GM12878 (cell line): ENCODE measurements around the gene COBLL1. TPM values are rescaled to one million over a fixed set of nuclear protein-coding genes. Genes with fewer than 3 reads are reported as not detected.

Source experiments
- ATAC-seq: fragments of 200-7000 bp; cut with Tn5 transposase; 3 replicates; pipeline ENCODE4 v1.9.1; 2020; ENCODE audit warnings: mild to moderate bottlenecking, moderate library complexity
- BruUV-seq: library from RNA; stranded (reverse); fragments of 400-500 nt; replicated peaks from 2 replicates; lab custom pipeline; 2021; lab: Mats Ljungman, UMichigan
- CTCF ChIA-PET: fragments of 300-600 bp; sonication (Branson Sonifier 250); formaldehyde crosslinking; extraction: SDS; loops from one replicate; lab custom pipeline; 2021; ENCODE audit warnings: inconsistent platforms; lab: Yijun Ruan, JAX
- POLR2A ChIA-PET: fragments of 350-600 bp; formaldehyde crosslinking; extraction: SDS; loops from one replicate; lab custom pipeline; 2021; ENCODE audit warnings: inconsistent platforms; lab: Charles Lee
- RAD21 ChIA-PET: fragments of 300-600 bp; sonication (Branson Sonifier 250); formaldehyde crosslinking; loops from one replicate; lab custom pipeline; 2023; ENCODE audit warnings: antibody characterized with exemption; ENCODE audit not compliant: unreplicated experiment; lab: Charles Lee
- SMC1A ChIA-PET: fragments of 300-600 bp; sonication (Branson Sonifier 250); formaldehyde crosslinking; loops from one replicate; lab custom pipeline; 2023; ENCODE audit not compliant: unreplicated experiment, uncharacterized antibody; lab: Charles Lee
- DNase-seq: peaks from one replicate; pipeline ENCODE4 v3.0.0-alpha.2; 2011; ENCODE audit warnings: low read depth, low spot score
- FAIRE-seq: peaks from 3 replicates; lab custom pipeline; 2011; peaks lifted over from hg19 to GRCh38; lab: Jason Lieb, UNC
- H2AFZ ChIP-seq: 2 replicates; pipeline ENCODE4 v1.6.0; 2011; ENCODE audit warnings: low read depth, low read length, control low read depth; ENCODE audit not compliant: control insufficient read depth
- H3K27ac ChIP-seq: 2 replicates; pipeline ENCODE4 v1.5.1; 2011; ENCODE audit warnings: control low read depth; ENCODE audit not compliant: control insufficient read depth, insufficient read depth
- H3K27me3 ChIP-seq, 2 experiments: replicated peaks in 1 of 2; 2 replicates each; pipeline versions ENCODE4 v1.6.0 to v1.6.1; 2011; ENCODE audit warnings: low read length in 1 of 2; ENCODE audit not compliant: control insufficient read depth in 2 of 2, insufficient read depth in 2 of 2
- H3K36me3 ChIP-seq, 2 experiments: 2 replicates each; pipeline ENCODE4 v1.5.1; 2011; ENCODE audit warnings: low read length in 1 of 2; ENCODE audit not compliant: control insufficient read depth in 2 of 2, insufficient read depth in 2 of 2
- H3K4me1 ChIP-seq: 2 replicates; pipeline ENCODE4 v1.6.1; 2011; ENCODE audit warnings: mild to moderate bottlenecking, low read length, moderate library complexity, mixed read lengths; ENCODE audit not compliant: control insufficient read depth, insufficient read depth
- H3K4me2 ChIP-seq: 2 replicates; pipeline ENCODE4 v1.6.0; 2011; ENCODE audit warnings: control low read depth; ENCODE audit not compliant: control insufficient read depth, insufficient read depth
- H3K4me3 ChIP-seq: fragments of 200-600 bp; sonication (generic); 2 replicates; pipeline ENCODE4 v1.5.1; 2016
- H3K79me2 ChIP-seq: 2 replicates; pipeline ENCODE4 v1.6.0; 2011; ENCODE audit warnings: low read length; ENCODE audit not compliant: control insufficient read depth, insufficient read depth
- H3K9ac ChIP-seq: 2 replicates; pipeline ENCODE4 v1.8.0; 2011; ENCODE audit warnings: low read length, control low read depth, mixed read lengths; ENCODE audit not compliant: control insufficient read depth, insufficient read depth
- H3K9me3 ChIP-seq: replicated peaks from 3 replicates; pipeline ENCODE4 v1.5.1; 2011; ENCODE audit warnings: mild to moderate bottlenecking, low read length; ENCODE audit not compliant: control insufficient read depth, insufficient read depth
- H4K20me1 ChIP-seq: 2 replicates; pipeline ENCODE4 v1.6.0; 2011; ENCODE audit not compliant: control insufficient read depth, insufficient read depth
- CBX3 ChIP-seq: fragments of 200-600 bp; sonication (generic); IDR thresholded peaks from 2 replicates; pipeline ENCODE4 v1.6.1; 2016; ENCODE audit warnings: low read depth, borderline replicate concordance
- CBX5 ChIP-seq: sonication (generic); IDR thresholded peaks from 2 replicates; pipeline ENCODE4 v1.6.1; 2016; ENCODE audit warnings: low read depth, moderate library complexity, mild to moderate bottlenecking, inconsistent platforms
- IRF4 ChIP-seq: IDR thresholded peaks from 2 replicates; pipeline ENCODE4 v1.6.1; 2011; ENCODE audit warnings: low read depth, low read length
- NFIC ChIP-seq: IDR thresholded peaks from 2 replicates; pipeline ENCODE4 v1.6.1; 2012; ENCODE audit warnings: low read depth, mild to moderate bottlenecking, inconsistent platforms, low read length, moderate library complexity
- NR2C2 ChIP-seq: IDR thresholded peaks from 2 replicates; pipeline ENCODE4 v1.6.1; 2011; ENCODE audit warnings: borderline replicate concordance, low read depth; ENCODE audit not compliant: control insufficient read depth, insufficient read length
- POLR2AphosphoS5 ChIP-seq: IDR thresholded peaks from 2 replicates; pipeline ENCODE4 v1.6.1; 2011; ENCODE audit warnings: mild to moderate bottlenecking, low read length, inconsistent platforms
- RAD21 ChIP-seq: IDR thresholded peaks from 2 replicates; pipeline ENCODE4 v1.6.1; 2011; ENCODE audit warnings: mild to moderate bottlenecking, low read depth, low read length, moderate library complexity; ENCODE audit not compliant: insufficient read depth
- SREBF2 ChIP-seq: IDR thresholded peaks from 2 replicates; pipeline ENCODE4 v1.6.1; 2012; ENCODE audit warnings: mild to moderate bottlenecking, low read length
- ZNF24 ChIP-seq: fragments of 450-650 bp; IDR thresholded peaks from 2 replicates; pipeline ENCODE4 v1.6.1; 2017; ENCODE audit warnings: antibody characterized with exemption, mild to moderate bottlenecking
- ZSCAN29 ChIP-seq: fragments of 450-650 bp; IDR thresholded peaks from 2 replicates; pipeline ENCODE4 v1.6.1; 2017; ENCODE audit warnings: mild to moderate bottlenecking, moderate library complexity
- WGBS: methylation state at CpG from one replicate; pipeline ENCODE4 v1.1.6; 2016; ENCODE audit warnings: low lambda C conversion rate; ENCODE audit not compliant: insufficient replicate concordance, insufficient coverage; ENCODE audit errors: missing lambda C conversion rate; 5-methylcytosine and 5-hydroxymethylcytosine counted together
- in situ Hi-C: fragments of 300-500 bp; cut with MboI; formaldehyde crosslinking; loops from 9 replicates; pipeline ENCODE4 v1.14.3; 2018; ENCODE audit warnings: mixed read lengths
- intact Hi-C: fragments of 100-400 bp; cut with micrococcal nuclease; formaldehyde crosslinking; loops from one replicate; pipeline ENCODE4 v1.14.2; 2022; ENCODE audit not compliant: unreplicated experiment
- polyA plus RNA-seq, 11 experiments: library from polyadenylated mRNA; depleted of rRNA in 4 of 11; unstranded in 6 of 11; stranded (reverse) in 5 of 11; fragments of >200 nt; fragmentation: Nextera tagmentation in 4 of 11; fragmentation: Illumina TruSeq in 1 of 11; extraction: Ambion mirVana in 4 of 11; extraction: Trizol in 1 of 11; gene quantifications; 1 replicate in 1 of 11; 2 replicates in 10 of 11; pipeline versions ENCODE4 v1.2.1 to v1.2.3, GENCODE V29; 2011 to 2016; ENCODE audit warnings: inconsistent platforms in 2 of 11, missing spikeins in 2 of 11, low read depth in 1 of 11
- total RNA-seq, 4 experiments: library from RNA; depleted of rRNA in 3 of 4; stranded (reverse); fragments of >200 nt in 3 of 4; fragmentation: Illumina TruSeq in 1 of 4; extraction: Trizol in 1 of 4; gene quantifications; 2 replicates each; pipeline versions ENCODE4 v1.2.1 to v1.2.3, GENCODE V29; 2013 to 2021
- TF ChIP-seq, protein P1 (sequence below): fragments of 150-350 bp; IDR thresholded peaks from 2 replicates; pipeline ENCODE4 v1.6.1; 2014; ENCODE audit warnings: mild to moderate bottlenecking, low read depth, low read length
- TF ChIP-seq, protein P2 (sequence below): IDR thresholded peaks from 2 replicates; pipeline ENCODE4 v1.6.1; 2011; ENCODE audit warnings: borderline replicate concordance, low read depth, mild to moderate bottlenecking, moderate library complexity, mixed read lengths, low read length; ENCODE audit not compliant: insufficient read depth; ENCODE audit errors: extremely low read length
- TF ChIP-seq, protein P3 (sequence below): fragments of 450-650 bp; IDR thresholded peaks from 2 replicates; pipeline ENCODE4 v1.6.1; 2017; ENCODE audit warnings: mild to moderate bottlenecking
- TF ChIP-seq, protein P4 (sequence below): IDR thresholded peaks from 2 replicates; pipeline ENCODE4 v1.6.1; 2012; ENCODE audit warnings: low read depth, low read length, improper control_type of control experiment
- TF ChIP-seq, protein P5 (sequence below): IDR thresholded peaks from 2 replicates; pipeline ENCODE4 v1.6.1; 2012; ENCODE audit warnings: low read length, inconsistent platforms

Gene COBLL1
- total and polyA plus RNA-seq, 10 of the 15 experiments (the other 5 are each of a cell fraction or from before 2014, with no cell fraction given): 0.46 TPM; not detected in 9

DNA sequence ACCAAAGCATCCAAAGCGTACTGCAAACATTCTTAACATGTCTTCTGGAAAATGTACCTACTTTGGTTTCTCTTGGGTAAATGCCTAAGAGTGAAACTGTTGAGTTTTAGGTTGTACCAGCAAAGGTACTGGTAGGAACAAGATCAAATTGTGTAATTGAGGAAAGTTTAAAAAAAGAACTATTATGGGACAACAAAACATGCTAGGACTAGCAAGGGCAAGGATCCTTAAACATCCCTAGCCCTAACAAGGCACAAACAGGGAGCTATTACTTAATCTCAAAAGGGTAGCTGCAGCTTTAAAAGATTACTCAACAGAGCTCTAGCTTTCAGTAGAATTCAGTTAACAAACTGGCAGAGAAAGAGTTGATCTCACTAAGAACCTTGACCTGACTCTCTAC is 164.4 kb downstream of the COBLL1 start (continued):
- no peak for TF ChIP-seq CBX3
- TF ChIP-seq, protein P1, sequence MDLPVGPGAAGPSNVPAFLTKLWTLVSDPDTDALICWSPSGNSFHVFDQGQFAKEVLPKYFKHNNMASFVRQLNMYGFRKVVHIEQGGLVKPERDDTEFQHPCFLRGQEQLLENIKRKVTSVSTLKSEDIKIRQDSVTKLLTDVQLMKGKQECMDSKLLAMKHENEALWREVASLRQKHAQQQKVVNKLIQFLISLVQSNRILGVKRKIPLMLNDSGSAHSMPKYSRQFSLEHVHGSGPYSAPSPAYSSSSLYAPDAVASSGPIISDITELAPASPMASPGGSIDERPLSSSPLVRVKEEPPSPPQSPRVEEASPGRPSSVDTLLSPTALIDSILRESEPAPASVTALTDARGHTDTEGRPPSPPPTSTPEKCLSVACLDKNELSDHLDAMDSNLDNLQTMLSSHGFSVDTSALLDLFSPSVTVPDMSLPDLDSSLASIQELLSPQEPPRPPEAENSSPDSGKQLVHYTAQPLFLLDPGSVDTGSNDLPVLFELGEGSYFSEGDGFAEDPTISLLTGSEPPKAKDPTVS: no peak
- TF ChIP-seq SREBF2: no peak
- no peak for TF ChIP-seq RAD21
- no peak for TF ChIP-seq NR2C2
- no peak for TF ChIP-seq ZSCAN29

DNA sequence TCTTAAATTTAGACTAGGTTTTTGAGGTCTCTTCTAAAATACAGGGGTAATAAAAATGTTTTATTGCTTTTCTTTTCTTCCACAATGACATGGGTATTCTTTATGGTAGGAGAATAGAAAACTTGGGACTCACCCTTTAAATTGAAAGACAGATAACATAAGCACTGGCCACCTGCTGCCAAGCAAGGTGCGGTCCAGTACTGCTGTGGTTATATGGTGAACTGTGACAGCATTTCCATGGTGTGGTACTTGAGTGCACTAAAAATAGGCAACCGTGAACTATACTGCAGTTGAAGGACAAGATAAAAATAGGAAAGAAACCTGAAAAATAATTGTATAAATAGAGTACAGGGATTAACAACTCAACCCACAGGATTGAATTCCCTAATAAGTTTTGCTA is 165.9 kb downstream of the COBLL1 start:
- Histone ChIP-seq H3K4me2 (no peak overlapping the region), H3K4me1 (no peaks in the 10 kb centered on the region), H4K20me1 (no peaks in the 10 kb centered on the region), H3K27ac (no peak overlapping the region), H2AFZ (no peak overlapping the region), H3K36me3 (no peaks in the 10 kb centered on the region), H3K9me3 (no peaks in the 10 kb centered on the region), H3K79me2 (no peaks in the 10 kb centered on the region), H3K27me3 (no peaks in the 10 kb centered on the region), H3K4me3 (no peak overlapping the region), H3K9ac (no peak overlapping the region)
- ChIA-PET RAD21 (no interaction called here), POLR2A (no interaction called here), SMC1A (interaction anchor here (0.8 kb wide), 1 partner anchor 21 kb away, joined by 3 read pairs; no protein-coding TSS in a partner anchor), CTCF (no interaction called here)
- no peak for FAIRE-seq
- ATAC-seq: no peak
- DNase-seq: no peak
- WGBS: 18% methylated on average over 2 of the region's 2 CpGs
- intact Hi-C loops (no loop called here), in situ Hi-C loops (no loop called here)
- TF ChIP-seq, protein P2, sequence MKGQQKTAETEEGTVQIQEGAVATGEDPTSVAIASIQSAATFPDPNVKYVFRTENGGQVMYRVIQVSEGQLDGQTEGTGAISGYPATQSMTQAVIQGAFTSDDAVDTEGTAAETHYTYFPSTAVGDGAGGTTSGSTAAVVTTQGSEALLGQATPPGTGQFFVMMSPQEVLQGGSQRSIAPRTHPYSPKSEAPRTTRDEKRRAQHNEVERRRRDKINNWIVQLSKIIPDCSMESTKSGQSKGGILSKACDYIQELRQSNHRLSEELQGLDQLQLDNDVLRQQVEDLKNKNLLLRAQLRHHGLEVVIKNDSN: no peak
- TF ChIP-seq POLR2AphosphoS5 (no peak), NFIC (no peak), ZNF24 (no peak), IRF4 (no peak), CBX5 (no peak)
- TF ChIP-seq, protein P3, sequence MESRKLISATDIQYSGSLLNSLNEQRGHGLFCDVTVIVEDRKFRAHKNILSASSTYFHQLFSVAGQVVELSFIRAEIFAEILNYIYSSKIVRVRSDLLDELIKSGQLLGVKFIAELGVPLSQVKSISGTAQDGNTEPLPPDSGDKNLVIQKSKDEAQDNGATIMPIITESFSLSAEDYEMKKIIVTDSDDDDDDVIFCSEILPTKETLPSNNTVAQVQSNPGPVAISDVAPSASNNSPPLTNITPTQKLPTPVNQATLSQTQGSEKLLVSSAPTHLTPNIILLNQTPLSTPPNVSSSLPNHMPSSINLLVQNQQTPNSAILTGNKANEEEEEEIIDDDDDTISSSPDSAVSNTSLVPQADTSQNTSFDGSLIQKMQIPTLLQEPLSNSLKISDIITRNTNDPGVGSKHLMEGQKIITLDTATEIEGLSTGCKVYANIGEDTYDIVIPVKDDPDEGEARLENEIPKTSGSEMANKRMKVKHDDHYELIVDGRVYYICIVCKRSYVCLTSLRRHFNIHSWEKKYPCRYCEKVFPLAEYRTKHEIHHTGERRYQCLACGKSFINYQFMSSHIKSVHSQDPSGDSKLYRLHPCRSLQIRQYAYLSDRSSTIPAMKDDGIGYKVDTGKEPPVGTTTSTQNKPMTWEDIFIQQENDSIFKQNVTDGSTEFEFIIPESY: no peak
- TF ChIP-seq, protein P4, sequence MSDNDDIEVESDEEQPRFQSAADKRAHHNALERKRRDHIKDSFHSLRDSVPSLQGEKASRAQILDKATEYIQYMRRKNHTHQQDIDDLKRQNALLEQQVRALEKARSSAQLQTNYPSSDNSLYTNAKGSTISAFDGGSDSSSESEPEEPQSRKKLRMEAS: no peak
- TF ChIP-seq, protein P5, sequence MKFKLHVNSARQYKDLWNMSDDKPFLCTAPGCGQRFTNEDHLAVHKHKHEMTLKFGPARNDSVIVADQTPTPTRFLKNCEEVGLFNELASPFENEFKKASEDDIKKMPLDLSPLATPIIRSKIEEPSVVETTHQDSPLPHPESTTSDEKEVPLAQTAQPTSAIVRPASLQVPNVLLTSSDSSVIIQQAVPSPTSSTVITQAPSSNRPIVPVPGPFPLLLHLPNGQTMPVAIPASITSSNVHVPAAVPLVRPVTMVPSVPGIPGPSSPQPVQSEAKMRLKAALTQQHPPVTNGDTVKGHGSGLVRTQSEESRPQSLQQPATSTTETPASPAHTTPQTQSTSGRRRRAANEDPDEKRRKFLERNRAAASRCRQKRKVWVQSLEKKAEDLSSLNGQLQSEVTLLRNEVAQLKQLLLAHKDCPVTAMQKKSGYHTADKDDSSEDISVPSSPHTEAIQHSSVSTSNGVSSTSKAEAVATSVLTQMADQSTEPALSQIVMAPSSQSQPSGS: no peak
- no TSS peak for BruUV-seq
